Dedifferentiated amniotic fluid mesenchymal stem cell (primary cell): Measurements from ENCODE around the gene CCDC185.

ENCODE experiments used
- DNase-seq: peaks from one replicate; pipeline ENCODE4 v3.0.0-alpha.2; 2016; ENCODE audit errors: extremely low spot score

The CCDC185 gene

DNA sequence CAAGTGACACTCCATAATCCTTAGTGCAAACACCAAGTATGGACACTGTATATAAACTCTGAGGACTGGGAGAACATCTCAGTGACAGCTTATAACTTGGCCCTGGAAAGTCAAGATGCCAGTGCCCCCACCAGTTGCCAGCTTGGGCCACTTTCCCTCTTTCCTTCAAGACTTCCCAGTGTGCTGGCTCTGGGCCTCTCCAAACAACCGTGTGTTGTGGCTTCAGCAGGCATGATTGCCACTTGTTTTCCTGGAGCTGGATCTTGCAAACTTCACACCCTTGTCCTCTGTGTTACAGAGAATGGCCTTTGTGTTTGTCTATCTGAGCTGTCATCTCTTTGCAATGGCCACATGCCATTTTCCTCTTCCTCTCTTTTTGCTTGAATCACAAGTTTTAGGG, 37.0 kb downstream of the CCDC185 start:
- DNase-seq, result no peak

DNA sequence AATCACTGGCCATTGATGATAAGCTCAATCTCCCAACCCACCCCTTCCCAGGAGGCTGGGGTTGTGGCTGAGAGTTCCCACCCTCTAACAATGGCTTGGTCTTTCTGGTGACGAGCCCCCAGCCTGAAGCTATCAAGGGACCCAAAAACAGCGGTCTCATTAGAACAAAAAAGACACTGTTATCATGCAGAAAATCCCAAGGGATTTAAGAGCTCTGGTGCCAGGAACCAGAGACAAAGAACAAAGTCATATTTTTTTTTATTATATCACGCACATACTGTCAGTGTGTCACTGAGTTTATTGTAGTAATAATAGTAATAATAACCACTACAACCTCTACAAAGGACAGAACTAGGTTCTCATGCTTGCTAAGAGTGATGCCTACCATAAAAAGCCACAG, 43.9 kb downstream of the CCDC185 start:
- DNase-seq, result no peak

DNA sequence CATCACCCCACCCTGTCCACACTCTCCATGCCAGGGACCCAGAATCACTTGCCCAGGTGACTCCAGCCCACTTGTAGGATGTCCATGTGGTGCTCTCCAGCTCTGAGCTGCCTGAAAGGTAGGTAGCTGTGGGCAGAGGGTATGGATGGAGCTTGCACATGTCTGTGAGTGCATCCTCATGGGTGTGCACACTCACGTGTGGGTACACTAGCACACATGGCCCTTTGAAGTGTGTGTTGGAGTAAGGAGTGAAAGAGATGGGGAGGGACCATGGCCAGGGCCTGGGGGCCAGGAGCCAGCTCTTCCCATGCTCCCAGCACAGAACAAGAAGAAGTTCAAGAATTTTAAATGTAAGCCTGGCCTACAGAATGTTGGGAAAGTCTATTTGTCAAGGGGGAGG, 50.2 kb downstream of the CCDC185 start:
- DNase-seq, result no peak

- no peak for DNase-seq
Observed at GRCh38 chr1:223444411-223444810, 51.2 kb downstream of the CCDC185 start.
